ENCODE measurements around the gene FAM25G.

DNA sequence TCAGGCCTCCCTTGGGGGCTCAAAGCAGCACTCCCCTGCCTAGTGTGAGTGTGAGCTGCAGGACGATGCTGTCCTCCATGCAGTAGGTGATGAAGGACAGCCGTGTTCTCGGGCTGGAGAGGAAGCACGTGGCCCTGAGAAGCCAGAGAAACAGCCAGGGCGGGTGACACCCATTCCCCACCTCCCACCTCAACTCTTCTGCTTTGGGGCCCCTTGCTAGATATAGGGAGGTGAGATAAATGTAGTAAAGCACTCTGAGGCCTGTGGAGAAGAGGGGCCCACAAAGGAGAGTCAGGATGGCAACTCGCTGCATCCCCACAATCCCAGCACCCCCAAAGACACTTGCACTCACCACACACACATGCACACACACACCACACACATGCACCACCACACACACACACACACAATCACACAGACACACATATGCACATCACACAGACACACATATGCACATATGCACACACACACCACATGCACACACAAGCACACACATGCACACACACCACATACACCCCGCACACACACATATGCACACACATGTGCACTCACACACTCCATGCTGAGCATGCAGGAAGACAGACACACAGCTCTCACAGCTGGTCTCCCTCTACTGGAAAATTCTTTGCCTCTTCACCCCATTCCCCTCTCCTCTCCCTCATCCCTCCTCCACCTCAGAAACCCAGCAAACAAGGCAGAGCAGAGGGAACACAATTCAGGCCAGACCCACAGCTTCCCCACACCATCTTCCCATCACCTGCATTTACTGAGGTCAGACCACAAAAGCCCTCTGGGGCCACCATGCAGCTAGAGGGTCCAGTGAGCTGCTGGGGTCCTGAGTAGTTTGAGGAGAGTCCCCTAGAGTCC, 38.1 kb downstream of the FAM25G start:
- TF ChIP-seq, protein P1, sequence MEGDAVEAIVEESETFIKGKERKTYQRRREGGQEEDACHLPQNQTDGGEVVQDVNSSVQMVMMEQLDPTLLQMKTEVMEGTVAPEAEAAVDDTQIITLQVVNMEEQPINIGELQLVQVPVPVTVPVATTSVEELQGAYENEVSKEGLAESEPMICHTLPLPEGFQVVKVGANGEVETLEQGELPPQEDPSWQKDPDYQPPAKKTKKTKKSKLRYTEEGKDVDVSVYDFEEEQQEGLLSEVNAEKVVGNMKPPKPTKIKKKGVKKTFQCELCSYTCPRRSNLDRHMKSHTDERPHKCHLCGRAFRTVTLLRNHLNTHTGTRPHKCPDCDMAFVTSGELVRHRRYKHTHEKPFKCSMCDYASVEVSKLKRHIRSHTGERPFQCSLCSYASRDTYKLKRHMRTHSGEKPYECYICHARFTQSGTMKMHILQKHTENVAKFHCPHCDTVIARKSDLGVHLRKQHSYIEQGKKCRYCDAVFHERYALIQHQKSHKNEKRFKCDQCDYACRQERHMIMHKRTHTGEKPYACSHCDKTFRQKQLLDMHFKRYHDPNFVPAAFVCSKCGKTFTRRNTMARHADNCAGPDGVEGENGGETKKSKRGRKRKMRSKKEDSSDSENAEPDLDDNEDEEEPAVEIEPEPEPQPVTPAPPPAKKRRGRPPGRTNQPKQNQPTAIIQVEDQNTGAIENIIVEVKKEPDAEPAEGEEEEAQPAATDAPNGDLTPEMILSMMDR (IDR thresholded peaks at IDR 0.05): no peak
- no peak for TF ChIP-seq POLR2A (IDR thresholded peaks at IDR 0.05)
